ENCODE data around the gene SELENOV.

Gene SELENOV

GRCh38 chr19:39506944-39507714 is 7.8 kb upstream of the SELENOV start (continued):
- TF ChIP-seq ZNF621 (tag by site-specific recombination; IDR thresholded peaks at IDR 0.05) (no peak), ZNF366 (tag by site-specific recombination; conservative IDR thresholded peaks at IDR 0.05) (no peak), ZBTB17 (tag by site-specific recombination; IDR thresholded peaks at IDR 0.05) (peak; percentile 15; the same call in 1 of the 2 replicates), ZNF610 (tag by site-specific recombination; IDR thresholded peaks at IDR 0.05; ENCODE audit: borderline replicate concordance) (no peak), ZNF513 (tag by site-specific recombination; IDR thresholded peaks at IDR 0.05) (no peak), KLF1 (tag by site-specific recombination; IDR thresholded peaks at IDR 0.05) (peak; percentile 58), ELK4 (IDR thresholded peaks at IDR 0.05; ENCODE audit: borderline replicate concordance, low read depth, low read length) (no peak), ZNF266 (tag by site-specific recombination; IDR thresholded peaks at IDR 0.05; ENCODE audit: low read depth) (no peak), ZNF624 (tag by site-specific recombination; IDR thresholded peaks at IDR 0.05) (no peak), ZNF677 (tag by site-specific recombination; IDR thresholded peaks at IDR 0.05) (peak; percentile 47; the same call in 1 of the 2 replicates), ZBTB48 (tag by site-specific recombination; IDR thresholded peaks at IDR 0.05) (peak; percentile 74; the same call in 1 of the 2 replicates), ZBTB49 (tag by site-specific recombination; IDR thresholded peaks at IDR 0.05; ENCODE audit: low read depth) (no peak), ZNF768 (tag by site-specific recombination; IDR thresholded peaks at IDR 0.05) (no peak), ZNF837 (tag by site-specific recombination; IDR thresholded peaks at IDR 0.05) (no peak), ZNF148 (tag by site-specific recombination; IDR thresholded peaks at IDR 0.05; ENCODE audit: borderline replicate concordance) (no peak), ZNF292 (tag by site-specific recombination; IDR thresholded peaks at IDR 0.05; ENCODE audit: borderline replicate concordance, low read depth) (no peak), ZNF324 (tag by site-specific recombination; IDR thresholded peaks at IDR 0.05) (peak; percentile 62)
- TF ChIP-seq, protein P1, sequence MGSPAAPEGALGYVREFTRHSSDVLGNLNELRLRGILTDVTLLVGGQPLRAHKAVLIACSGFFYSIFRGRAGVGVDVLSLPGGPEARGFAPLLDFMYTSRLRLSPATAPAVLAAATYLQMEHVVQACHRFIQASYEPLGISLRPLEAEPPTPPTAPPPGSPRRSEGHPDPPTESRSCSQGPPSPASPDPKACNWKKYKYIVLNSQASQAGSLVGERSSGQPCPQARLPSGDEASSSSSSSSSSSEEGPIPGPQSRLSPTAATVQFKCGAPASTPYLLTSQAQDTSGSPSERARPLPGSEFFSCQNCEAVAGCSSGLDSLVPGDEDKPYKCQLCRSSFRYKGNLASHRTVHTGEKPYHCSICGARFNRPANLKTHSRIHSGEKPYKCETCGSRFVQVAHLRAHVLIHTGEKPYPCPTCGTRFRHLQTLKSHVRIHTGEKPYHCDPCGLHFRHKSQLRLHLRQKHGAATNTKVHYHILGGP (tag by site-specific recombination; IDR thresholded peaks at IDR 0.05), result no peak
- TF ChIP-seq, protein P2, sequence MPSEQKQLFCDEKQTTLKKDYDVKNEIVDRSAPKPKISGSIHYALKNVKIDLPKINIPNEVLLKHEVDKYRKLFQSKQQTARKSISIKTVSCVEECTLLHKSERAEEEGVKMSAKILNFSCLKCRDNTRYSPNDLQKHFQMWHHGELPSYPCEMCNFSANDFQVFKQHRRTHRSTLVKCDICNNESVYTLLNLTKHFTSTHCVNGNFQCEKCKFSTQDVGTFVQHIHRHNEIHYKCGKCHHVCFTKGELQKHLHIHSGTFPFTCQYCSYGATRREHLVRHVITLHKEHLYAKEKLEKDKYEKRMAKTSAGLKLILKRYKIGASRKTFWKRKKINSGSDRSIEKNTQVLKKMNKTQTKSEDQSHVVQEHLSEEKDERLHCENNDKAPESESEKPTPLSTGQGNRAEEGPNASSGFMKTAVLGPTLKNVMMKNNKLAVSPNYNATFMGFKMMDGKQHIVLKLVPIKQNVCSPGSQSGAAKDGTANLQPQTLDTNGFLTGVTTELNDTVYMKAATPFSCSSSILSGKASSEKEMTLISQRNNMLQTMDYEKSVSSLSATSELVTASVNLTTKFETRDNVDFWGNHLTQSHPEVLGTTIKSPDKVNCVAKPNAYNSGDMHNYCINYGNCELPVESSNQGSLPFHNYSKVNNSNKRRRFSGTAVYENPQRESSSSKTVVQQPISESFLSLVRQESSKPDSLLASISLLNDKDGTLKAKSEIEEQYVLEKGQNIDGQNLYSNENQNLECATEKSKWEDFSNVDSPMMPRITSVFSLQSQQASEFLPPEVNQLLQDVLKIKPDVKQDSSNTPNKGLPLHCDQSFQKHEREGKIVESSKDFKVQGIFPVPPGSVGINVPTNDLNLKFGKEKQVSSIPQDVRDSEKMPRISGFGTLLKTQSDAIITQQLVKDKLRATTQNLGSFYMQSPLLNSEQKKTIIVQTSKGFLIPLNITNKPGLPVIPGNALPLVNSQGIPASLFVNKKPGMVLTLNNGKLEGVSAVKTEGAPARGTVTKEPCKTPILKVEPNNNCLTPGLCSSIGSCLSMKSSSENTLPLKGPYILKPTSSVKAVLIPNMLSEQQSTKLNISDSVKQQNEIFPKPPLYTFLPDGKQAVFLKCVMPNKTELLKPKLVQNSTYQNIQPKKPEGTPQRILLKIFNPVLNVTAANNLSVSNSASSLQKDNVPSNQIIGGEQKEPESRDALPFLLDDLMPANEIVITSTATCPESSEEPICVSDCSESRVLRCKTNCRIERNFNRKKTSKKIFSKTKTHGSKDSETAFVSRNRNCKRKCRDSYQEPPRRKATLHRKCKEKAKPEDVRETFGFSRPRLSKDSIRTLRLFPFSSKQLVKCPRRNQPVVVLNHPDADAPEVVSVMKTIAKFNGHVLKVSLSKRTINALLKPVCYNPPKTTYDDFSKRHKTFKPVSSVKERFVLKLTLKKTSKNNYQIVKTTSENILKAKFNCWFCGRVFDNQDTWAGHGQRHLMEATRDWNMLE (tag by site-specific recombination; conservative IDR thresholded peaks at IDR 0.05; ENCODE audit: low read depth), result 0 out of 2 replicates have a peak, but pooled peaks have one; percentile 22
- TF ChIP-seq, protein P3, sequence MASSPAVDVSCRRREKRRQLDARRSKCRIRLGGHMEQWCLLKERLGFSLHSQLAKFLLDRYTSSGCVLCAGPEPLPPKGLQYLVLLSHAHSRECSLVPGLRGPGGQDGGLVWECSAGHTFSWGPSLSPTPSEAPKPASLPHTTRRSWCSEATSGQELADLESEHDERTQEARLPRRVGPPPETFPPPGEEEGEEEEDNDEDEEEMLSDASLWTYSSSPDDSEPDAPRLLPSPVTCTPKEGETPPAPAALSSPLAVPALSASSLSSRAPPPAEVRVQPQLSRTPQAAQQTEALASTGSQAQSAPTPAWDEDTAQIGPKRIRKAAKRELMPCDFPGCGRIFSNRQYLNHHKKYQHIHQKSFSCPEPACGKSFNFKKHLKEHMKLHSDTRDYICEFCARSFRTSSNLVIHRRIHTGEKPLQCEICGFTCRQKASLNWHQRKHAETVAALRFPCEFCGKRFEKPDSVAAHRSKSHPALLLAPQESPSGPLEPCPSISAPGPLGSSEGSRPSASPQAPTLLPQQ (tag by site-specific recombination; IDR thresholded peaks at IDR 0.05), result peak; percentile 90
- TF ChIP-seq, protein P4, sequence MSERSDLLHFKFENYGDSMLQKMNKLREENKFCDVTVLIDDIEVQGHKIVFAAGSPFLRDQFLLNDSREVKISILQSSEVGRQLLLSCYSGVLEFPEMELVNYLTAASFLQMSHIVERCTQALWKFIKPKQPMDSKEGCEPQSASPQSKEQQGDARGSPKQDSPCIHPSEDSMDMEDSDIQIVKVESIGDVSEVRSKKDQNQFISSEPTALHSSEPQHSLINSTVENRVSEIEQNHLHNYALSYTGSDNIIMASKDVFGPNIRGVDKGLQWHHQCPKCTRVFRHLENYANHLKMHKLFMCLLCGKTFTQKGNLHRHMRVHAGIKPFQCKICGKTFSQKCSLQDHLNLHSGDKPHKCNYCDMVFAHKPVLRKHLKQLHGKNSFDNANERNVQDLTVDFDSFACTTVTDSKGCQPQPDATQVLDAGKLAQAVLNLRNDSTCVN (tag by site-specific recombination; optimal IDR thresholded peaks at IDR 0.05), result peak; percentile 99
